Thoracic aorta (tissue), 2 donors: ENCODE measurements around the gene RIT2. TPM values are rescaled to one million over a fixed set of nuclear protein-coding genes. Genes with fewer than 3 reads are reported as not detected.

Source experiments
- ATAC-seq: fragments of 150-250 bp; one replicate; pipeline ENCODE4 v1.8.0; 2017; ENCODE audit warnings: low read depth; ENCODE audit not compliant: insufficient number of reproducible peaks, low FRiP score
- DNase-seq: peaks from one replicate; pipeline ENCODE4 v3.0.0-alpha.2; 2020; ENCODE audit warnings: low spot score
- H3K27ac ChIP-seq, 2 donors: fragments of 200-600 bp; sonication (generic); 1 replicate in 1 of 2; 2 replicates in 1 of 2; pipeline ENCODE4 v1.5.1; 2016; ENCODE audit warnings: mild to moderate bottlenecking in 2 of 2, moderate library complexity in 2 of 2
- H3K27me3 ChIP-seq: fragments of 200-600 bp; sonication (generic); replicated peaks from 2 replicates; pipeline ENCODE4 v1.6.0; 2016; ENCODE audit warnings: mild to moderate bottlenecking; ENCODE audit not compliant: insufficient read depth
- H3K36me3 ChIP-seq: fragments of 200-600 bp; sonication (generic); one replicate; pipeline ENCODE4 v1.5.1; 2016
- H3K4me1 ChIP-seq, 2 donors: fragments of 200-600 bp; sonication (generic); 1 replicate in 1 of 2; 2 replicates in 1 of 2; pipeline versions ENCODE4 v1.5.1 to v1.6.0; 2016; ENCODE audit warnings: low read depth in 2 of 2, mild to moderate bottlenecking in 1 of 2; ENCODE audit not compliant: control insufficient read depth in 1 of 2
- H3K4me3 ChIP-seq: fragments of 200-600 bp; sonication (generic); 2 replicates; pipeline ENCODE4 v1.5.1; 2016; ENCODE audit warnings: mild to moderate bottlenecking
- H3K9me3 ChIP-seq: fragments of 200-600 bp; sonication (generic); 2 replicates; pipeline ENCODE4 v1.5.1; 2016
- total RNA-seq, 2 donors: library from RNA; depleted of rRNA; stranded (reverse); fragments of >200 nt; gene quantifications; one replicate each; pipeline versions ENCODE4 v1.1.0 to v1.2.3, GENCODE V29; 2016
- TF ChIP-seq, protein P1 (sequence below): fragments of 200-600 bp; sonication (generic); IDR thresholded peaks from one replicate; pipeline ENCODE4 v1.5.1; 2019; ENCODE audit warnings: antibody characterized with exemption

The RIT2 gene
- total RNA-seq, 2 donors from 2014 or later = not detected

DNA sequence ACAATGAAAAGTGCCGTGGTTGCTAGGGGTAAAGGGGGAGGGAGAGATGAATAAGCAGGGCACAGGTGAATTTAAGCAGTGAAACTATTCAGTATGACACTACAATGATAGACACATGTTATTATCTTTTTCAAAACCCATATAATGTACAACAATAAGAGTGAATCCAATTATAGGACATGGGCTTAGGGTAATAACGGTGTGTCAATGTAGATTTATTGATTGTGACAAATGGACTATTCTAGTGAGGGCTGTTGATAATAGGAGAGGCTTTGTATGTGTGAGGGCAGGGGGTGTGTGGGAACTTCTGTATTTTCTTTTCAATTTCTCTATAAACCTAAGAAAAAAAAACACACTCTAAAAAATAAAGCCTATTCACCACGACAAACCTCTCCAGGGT, 223.8 kb downstream of the RIT2 start:
- no peaks in the 10 kb centered on the region for H3K4me1 ChIP-seq
- H3K27me3 ChIP-seq = no peaks in the 10 kb centered on the region
- H3K9me3 ChIP-seq = no peaks in the 10 kb centered on the region
- TF ChIP-seq, protein P1, sequence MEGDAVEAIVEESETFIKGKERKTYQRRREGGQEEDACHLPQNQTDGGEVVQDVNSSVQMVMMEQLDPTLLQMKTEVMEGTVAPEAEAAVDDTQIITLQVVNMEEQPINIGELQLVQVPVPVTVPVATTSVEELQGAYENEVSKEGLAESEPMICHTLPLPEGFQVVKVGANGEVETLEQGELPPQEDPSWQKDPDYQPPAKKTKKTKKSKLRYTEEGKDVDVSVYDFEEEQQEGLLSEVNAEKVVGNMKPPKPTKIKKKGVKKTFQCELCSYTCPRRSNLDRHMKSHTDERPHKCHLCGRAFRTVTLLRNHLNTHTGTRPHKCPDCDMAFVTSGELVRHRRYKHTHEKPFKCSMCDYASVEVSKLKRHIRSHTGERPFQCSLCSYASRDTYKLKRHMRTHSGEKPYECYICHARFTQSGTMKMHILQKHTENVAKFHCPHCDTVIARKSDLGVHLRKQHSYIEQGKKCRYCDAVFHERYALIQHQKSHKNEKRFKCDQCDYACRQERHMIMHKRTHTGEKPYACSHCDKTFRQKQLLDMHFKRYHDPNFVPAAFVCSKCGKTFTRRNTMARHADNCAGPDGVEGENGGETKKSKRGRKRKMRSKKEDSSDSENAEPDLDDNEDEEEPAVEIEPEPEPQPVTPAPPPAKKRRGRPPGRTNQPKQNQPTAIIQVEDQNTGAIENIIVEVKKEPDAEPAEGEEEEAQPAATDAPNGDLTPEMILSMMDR = no peak
- DNase-seq (no peak), ATAC-seq (no peak)
- no peak overlapping the region for H3K4me3 ChIP-seq
- no peak overlapping the region for H3K27ac ChIP-seq
- no peaks in the 10 kb centered on the region for H3K36me3 ChIP-seq

DNA sequence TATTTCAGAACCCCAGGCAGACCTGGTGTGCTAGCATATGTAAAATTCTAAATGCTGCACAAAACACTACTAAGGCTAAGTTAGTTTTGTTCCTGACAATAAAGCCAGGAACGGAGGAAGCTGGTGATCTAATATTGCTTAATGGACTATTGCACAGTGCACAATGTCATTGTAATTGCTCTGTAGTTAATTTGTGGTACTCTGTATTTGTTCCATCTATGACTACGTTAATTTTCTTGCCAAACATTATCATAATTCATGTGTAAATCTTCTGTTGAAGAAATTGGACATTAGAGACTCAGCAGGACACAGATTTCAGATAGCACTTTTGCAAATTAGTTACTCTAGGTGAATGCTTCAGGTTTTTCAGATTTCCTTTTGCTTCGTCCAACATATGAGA, 232.3 kb downstream of the RIT2 start:
- Histone ChIP-seq H3K27me3 (no peaks in the 10 kb centered on the region), H3K36me3 (no peaks in the 10 kb centered on the region), H3K4me1 (no peaks in the 10 kb centered on the region), H3K4me3 (no peak overlapping the region), H3K27ac (no peak overlapping the region), H3K9me3 (no peaks in the 10 kb centered on the region)
- no peak for ATAC-seq
- TF ChIP-seq, protein P1 = no peak
- DNase-seq = no peak

DNA sequence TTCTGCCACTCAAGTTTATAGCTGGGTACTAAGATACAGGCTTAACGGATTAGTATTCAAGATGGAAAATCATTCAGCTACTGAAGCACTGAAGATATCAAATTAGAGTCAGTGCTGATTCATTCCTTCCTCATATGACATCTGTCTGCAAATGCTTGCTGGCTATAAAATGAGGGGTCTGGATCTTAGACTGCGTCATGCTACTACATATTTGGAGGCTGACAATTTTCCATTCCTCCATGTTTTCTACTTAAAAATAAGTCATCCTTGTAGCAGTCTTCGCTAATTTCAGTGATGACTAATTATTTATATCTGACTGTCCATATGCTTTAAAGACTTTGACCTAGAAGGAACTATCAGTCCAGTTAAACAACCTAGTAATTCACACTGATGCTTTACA, 233.4 kb downstream of the RIT2 start:
- no peaks in the 10 kb centered on the region for H3K9me3 ChIP-seq
- H3K4me1 ChIP-seq = no peaks in the 10 kb centered on the region
- H3K4me3 ChIP-seq = no peak overlapping the region
- no peak for DNase-seq
- H3K27me3 ChIP-seq = no peaks in the 10 kb centered on the region
- ATAC-seq = no peak
- H3K36me3 ChIP-seq = no peaks in the 10 kb centered on the region
- TF ChIP-seq, protein P1 = no peak
- no peak overlapping the region for H3K27ac ChIP-seq

DNA sequence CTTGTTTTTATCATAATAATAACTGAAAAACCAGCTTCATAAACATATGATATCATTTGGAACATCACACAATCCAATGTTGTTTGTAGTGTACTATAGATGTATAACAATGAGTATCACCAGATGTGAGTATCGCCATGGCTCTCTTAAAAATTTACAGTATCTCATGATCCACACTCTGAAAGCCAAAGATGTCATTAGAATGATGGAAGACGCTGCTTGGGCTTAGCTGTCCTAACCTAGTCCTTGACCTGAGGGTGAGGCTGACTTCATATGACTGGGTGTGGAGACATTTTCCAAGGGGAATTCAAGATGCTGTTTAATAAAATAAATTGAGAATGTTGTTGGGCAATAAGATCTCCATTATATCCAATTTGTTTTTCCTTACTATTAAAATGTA, 242.6 kb downstream of the RIT2 start:
- Histone ChIP-seq H3K36me3 (no peaks in the 10 kb centered on the region), H3K9me3 (no peaks in the 10 kb centered on the region), H3K27me3 (no peaks in the 10 kb centered on the region), H3K4me1 (no peaks in the 10 kb centered on the region), H3K27ac (no peak overlapping the region), H3K4me3 (no peak overlapping the region)
- TF ChIP-seq, protein P1 = no peak
- no peak for ATAC-seq
- no peak for DNase-seq

DNA sequence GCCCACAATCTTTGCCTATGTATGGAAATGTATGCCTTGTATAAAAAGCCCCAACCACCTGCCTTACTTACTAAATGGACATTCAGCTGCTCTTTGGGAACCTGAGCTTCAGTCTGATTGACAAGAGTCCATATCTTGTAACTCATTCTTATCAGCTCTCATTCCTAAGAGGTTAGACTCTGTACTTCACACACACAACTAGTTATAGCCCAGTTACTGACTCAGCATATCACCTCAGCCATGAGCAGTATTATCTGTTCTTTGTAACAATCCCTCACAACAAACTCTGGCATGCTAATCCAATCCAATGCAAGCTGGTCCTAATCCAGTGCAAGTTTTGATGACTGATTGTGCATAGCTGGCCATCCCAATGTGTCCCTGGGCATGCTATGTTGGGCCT, 250.6 kb downstream of the RIT2 start:
- H3K4me1 ChIP-seq = no peaks in the 10 kb centered on the region
- TF ChIP-seq, protein P1 = no peak
- ATAC-seq (no peak), DNase-seq (no peak)
- no peak overlapping the region for H3K4me3 ChIP-seq
- no peaks in the 10 kb centered on the region for H3K9me3 ChIP-seq
- H3K27me3 ChIP-seq = no peaks in the 10 kb centered on the region
- no peak overlapping the region for H3K27ac ChIP-seq
- H3K36me3 ChIP-seq = no peaks in the 10 kb centered on the region
